Colon (tissue), 2 donors: Measurements from ENCODE around the gene SH2D1B.

Experiments used
- FAIRE-seq: peaks from 2 replicates; lab custom pipeline; 2012; peaks lifted over from hg19 to GRCh38; lab: Jason Lieb, UNC
- donor health status: control.
- donor health status: control.

The SH2D1B gene

GRCh38 chr1:162398999-162399580, 12.8 kb downstream of the SH2D1B start:
- no peak for FAIRE-seq

GRCh38 chr1:162397943-162398560, 13.9 kb downstream of the SH2D1B start:
- FAIRE-seq: no peak

- no peak for FAIRE-seq
Observed at GRCh38 chr1:162397039-162397448, 14.9 kb downstream of the SH2D1B start.

- no peak for FAIRE-seq
Observed at GRCh38 chr1:162396201-162396906, 15.6 kb downstream of the SH2D1B start.

GRCh38 chr1:162391790-162392563, 20.0 kb downstream of the SH2D1B start:
- peak; percentile 21 for FAIRE-seq

GRCh38 chr1:162390396-162391185, 21.3 kb downstream of the SH2D1B start:
- FAIRE-seq: no peak

- FAIRE-seq: no peak
Observed at GRCh38 chr1:162389971-162390370, 22.0 kb downstream of the SH2D1B start.

GRCh38 chr1:162389021-162389818, 22.7 kb downstream of the SH2D1B start:
- no peak for FAIRE-seq

- FAIRE-seq: no peak
Observed at GRCh38 chr1:162388615-162389014, 23.3 kb downstream of the SH2D1B start.

GRCh38 chr1:162388083-162388594, 23.8 kb downstream of the SH2D1B start:
- FAIRE-seq: no peak

- FAIRE-seq: no peak
Observed at GRCh38 chr1:162387226-162388082, 24.5 kb downstream of the SH2D1B start.

- FAIRE-seq: no peak
Observed at GRCh38 chr1:162386292-162387225, 25.4 kb downstream of the SH2D1B start.

- FAIRE-seq: no peak
Observed at GRCh38 chr1:162385702-162386101, 26.2 kb downstream of the SH2D1B start.

GRCh38 chr1:162385280-162385623, 26.7 kb downstream of the SH2D1B start:
- FAIRE-seq: no peak

GRCh38 chr1:162384601-162385279, 27.2 kb downstream of the SH2D1B start:
- FAIRE-seq: no peak

GRCh38 chr1:162384116-162384515, 27.8 kb downstream of the SH2D1B start:
- FAIRE-seq: no peak

- no peak for FAIRE-seq
Observed at GRCh38 chr1:162383516-162383915, 28.4 kb downstream of the SH2D1B start.

GRCh38 chr1:162383091-162383490, 28.8 kb downstream of the SH2D1B start:
- no peak for FAIRE-seq
